ENCODE results near the gene AP5M1.
"Not testable (repeated sequence)": the region's sequence is repeated elsewhere in the genome, so short reads cannot be mapped to it uniquely, and the experiment has no call there.

Gene AP5M1

GRCh38 chr14:57268161-57269069 lies at the start of gene AP5M1, which contains the start of gene EXOC5:
Gene AP5M1 (plus strand): TSS chr14:57268971. CDS start chr14:57269315, 344 bp downstream.
Gene EXOC5 (minus strand): TSS chr14:57268905. CDS start chr14:57268648, 257 bp downstream.
- peak; percentile 95 for DNase-seq

GRCh38 chr14:57221931-57222330 lies 46.8 kb upstream of the AP5M1 start:
- no peak for DNase-seq

- DNase-seq: no peak
These were observed 41.7 kb upstream of the AP5M1 start for GRCh38 chr14:57227083-57227482.

- not testable (repeated sequence) for DNase-seq
These were observed 40.5 kb upstream of the AP5M1 start for GRCh38 chr14:57228320-57228719.

GRCh38 chr14:57232006-57232405 lies 36.8 kb upstream of the AP5M1 start:
- no peak for DNase-seq

GRCh38 chr14:57240115-57240514 lies 28.7 kb upstream of the AP5M1 start:
- not testable (repeated sequence) for DNase-seq

GRCh38 chr14:57243320-57243719 lies 25.5 kb upstream of the AP5M1 start:
- DNase-seq: no peak

GRCh38 chr14:57244106-57244505 lies 24.7 kb upstream of the AP5M1 start:
- DNase-seq: no peak

- DNase-seq: no peak
These were observed 22.8 kb upstream of the AP5M1 start for GRCh38 chr14:57245941-57246340.

GRCh38 chr14:57246933-57247657 lies 21.7 kb upstream of the AP5M1 start:
- no peak for DNase-seq

- DNase-seq: no peak
These were observed 13.9 kb upstream of the AP5M1 start for GRCh38 chr14:57254884-57255283.

GRCh38 chr14:57258221-57258620 lies 10.6 kb upstream of the AP5M1 start:
- not testable (repeated sequence) for DNase-seq

GRCh38 chr14:57259672-57260071 lies 9.1 kb upstream of the AP5M1 start:
- no peak for DNase-seq

- DNase-seq: no peak
These were observed 7.2 kb upstream of the AP5M1 start for GRCh38 chr14:57261604-57262003.

- DNase-seq: no peak
These were observed 6.7 kb upstream of the AP5M1 start for GRCh38 chr14:57262117-57262516.

- no peak for DNase-seq
These were observed 2.7 kb upstream of the AP5M1 start for GRCh38 chr14:57266065-57266464.

- DNase-seq: no peak
These were observed 4.5 kb downstream of the AP5M1 start for GRCh38 chr14:57273236-57273635.

- DNase-seq: no peak
These were observed 5.8 kb downstream of the AP5M1 start for GRCh38 chr14:57274551-57274950.

GRCh38 chr14:57275023-57275664 lies 6.4 kb downstream of the AP5M1 start:
- DNase-seq: no peak

GRCh38 chr14:57277062-57277461 lies 8.3 kb downstream of the AP5M1 start:
- DNase-seq: no peak

GRCh38 chr14:57287745-57288144 lies 19.0 kb downstream of the AP5M1 start:
- no peak for DNase-seq

- DNase-seq: no peak
These were observed 22.0 kb downstream of the AP5M1 start for GRCh38 chr14:57290751-57291150.

All from femur (tissue), 1 donor.